ENCODE measurements around the gene STAT2.
"Not testable (repeated sequence)": the region's sequence is repeated elsewhere in the genome, so short reads cannot be mapped to it uniquely, and the experiment has no call there.

The STAT2 gene

DNA sequence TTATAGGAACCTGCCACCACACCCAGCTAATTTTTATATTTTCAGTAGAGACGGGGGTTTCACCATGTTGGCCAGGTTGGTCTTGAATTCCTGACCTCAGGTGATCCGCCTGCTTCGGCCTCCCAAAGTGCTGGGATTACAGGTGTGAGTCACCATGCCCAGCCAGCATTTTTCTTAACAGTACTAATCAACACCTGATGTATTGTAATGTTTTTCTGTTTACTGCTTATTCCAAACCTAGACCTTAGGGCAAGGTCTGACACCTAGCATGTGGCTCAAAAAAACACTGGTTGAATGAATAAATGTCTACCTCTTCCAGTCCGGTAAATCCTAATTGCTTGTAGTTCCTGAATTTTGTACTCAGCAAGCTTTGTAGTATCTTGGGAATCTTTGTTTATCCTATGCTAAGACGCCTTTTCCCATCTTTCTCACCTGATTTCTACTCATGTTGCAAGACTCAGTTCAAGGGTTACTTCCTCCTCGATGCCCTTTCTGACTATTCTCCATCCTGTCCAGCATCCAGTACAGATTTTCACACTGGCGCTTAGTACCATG lies 28.9 kb downstream of the STAT2 start:
- no peak for DNase-seq (ENCODE audit: low read depth)

DNA sequence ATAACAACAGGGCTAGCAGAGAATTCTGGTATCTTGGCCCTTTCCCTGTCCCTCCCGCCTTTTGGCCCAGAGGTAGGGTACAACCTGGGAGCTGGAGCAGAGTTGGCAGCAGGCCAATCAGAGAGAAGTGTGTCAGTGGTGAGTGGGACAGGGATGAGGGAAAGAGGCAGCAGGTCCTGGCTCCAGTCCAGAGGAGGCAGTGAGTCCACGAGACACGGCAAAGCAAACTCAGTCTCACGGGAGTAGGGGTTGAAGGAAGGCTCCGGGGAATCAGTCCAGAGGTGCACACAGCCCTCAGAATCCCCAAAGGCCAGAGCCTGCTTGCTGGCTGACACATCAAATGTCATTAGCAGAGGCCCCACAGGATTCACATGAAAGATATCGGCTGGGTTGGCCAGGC lies 33.4 kb downstream of the STAT2 start:
- DNase-seq (ENCODE audit: low read depth), result no peak

DNA sequence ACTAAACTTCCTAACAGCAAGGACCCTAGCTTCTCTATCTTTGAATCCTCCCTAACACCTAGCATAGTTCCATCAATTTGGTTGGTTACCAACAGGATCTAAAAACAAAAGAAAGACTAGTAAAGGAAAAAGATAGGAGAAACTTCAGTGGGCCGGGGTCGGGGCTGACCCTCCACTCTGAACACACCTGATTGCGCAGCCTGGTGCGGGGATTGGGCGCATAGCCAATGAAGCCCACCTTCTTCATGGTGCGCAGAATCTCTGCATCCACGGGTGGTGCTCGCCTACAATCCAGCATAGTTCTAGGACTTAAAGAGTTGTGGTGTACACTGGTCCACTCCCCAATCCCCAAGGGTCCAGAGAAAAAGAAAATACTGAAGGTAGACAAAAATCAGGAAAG lies 33.8 kb downstream of the STAT2 start:
- no peak for DNase-seq (ENCODE audit: low read depth)

DNA sequence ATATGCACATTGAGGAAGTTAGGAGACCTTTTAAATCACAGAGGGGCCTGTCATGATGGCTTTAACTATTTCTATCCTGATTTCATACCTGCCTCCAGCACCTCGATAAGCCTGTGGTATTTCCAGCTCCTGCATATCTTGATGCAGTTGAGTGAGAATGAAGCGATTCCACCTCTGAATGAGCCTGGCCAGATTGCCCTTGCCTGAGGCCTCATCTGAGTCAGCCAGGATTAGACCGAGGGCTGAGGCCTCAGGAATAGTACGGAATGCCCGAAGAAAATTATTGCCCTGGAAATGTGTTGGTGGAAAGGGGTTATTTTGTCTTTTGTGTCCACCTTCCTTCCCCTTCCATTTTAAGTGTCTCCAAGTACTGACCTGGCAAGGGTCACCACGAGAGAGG lies 35.7 kb downstream of the STAT2 start:
- DNase-seq (ENCODE audit: low read depth), result no peak

DNA sequence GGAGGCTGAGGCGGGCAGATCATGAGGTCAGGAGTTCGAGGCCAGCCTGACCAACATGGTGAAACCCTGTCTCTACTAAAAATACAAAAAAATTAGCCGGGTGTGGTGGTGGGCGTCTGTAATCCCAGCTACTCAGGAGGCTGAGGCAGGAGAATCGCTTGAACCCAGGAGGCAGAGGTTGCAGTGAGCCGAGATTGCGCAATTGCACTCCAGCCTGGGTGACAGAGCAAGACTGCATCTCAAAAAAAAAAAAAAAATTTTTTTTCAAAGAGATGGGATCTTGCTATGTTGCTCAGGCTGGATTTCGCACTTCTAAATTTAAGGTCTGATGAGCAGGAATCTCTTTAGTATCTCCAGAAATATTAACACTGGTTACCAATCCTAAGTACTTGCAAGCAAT lies 38.3 kb downstream of the STAT2 start:
- not testable (repeated sequence) for DNase-seq (ENCODE audit: low read depth)

DNA sequence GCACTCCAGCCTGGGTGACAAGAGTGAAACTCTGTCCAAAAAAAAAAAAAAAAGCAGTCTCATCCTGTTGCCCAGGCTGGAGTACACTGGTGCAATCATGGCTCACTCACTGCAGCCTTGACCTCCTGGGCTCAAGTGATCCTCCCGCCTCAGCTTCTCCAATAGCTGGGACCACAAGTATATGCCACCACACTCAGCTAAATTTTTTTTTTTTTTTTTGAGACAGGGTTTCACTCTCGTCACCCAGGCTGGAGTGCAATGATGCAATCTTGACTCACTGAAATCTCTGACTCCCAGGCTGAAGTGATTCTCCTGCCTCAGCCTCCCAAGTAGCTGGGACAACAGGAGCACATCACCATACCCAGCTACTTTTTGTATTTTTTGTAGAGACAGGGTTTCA lies 38.9 kb downstream of the STAT2 start:
- no peak for DNase-seq (ENCODE audit: low read depth)

DNA sequence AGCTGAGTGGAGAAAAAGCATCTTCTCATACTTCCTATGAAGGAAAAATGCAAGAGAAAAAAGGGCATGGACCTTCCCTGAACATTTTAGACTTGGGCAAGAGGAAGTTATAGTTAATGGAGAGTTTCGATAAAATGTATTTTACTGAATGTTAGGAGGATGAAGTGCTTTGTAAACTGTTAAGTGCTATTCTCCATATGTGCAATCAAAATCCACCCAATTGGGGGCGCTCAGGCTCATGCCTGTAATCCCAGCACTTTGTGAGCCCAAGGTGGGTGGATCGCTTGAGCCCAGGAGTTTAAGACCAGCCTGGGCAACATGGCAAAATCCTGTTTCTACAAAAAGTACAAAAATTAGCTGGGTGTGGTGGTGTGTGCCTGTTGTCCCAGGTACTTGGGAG lies 42.2 kb downstream of the STAT2 start:
- DNase-seq (ENCODE audit: low read depth), result no peak

DNA sequence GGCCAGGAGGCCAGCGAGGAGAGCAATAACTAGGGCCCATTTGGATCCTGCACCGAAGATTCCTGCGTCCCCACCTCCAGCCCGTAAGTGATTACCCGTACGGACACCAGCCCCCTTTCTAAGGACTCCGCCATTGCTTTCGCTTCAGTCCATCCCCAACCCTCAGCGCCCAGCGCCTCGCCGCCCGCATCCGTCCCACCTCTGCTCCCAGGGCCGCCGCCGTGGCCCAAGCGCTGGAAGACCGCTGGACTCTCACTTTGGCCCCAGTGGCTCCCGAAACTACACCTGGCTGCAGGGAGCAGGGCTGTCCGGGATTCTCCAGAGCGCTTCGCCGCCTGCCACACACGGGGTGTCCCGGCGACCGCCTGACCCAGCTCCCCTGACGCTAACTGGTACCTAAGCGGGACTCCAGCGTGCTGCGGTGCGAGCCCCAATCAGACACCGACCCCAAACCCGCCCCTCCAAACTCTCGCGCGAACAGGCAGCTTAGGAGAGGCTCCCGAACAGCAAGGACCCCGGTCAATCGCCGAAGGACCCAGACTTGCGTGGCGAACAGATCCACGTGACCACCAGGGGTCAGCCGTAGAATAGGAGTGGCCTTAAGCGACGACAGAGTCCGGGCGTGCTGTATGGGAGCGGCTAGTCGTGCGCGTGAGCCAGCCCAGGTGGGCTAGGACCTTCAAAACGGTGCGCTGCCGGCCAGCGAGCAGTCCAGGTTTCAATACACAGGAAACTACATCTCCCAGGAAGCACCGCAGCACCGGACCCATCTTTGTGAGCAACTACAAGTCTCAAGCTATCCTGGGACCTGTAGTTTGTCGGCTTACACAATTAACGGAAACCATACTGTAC lies 44.1 kb downstream of the STAT2 start, which contains the start of gene CNPY2:
Gene CNPY2 (minus strand): TSS at position 367 of the 852 bp plus-strand sequence. CDS start 771 bp downstream, outside the sequence.
- peak; percentile 87 for DNase-seq (ENCODE audit: low read depth)

DNA sequence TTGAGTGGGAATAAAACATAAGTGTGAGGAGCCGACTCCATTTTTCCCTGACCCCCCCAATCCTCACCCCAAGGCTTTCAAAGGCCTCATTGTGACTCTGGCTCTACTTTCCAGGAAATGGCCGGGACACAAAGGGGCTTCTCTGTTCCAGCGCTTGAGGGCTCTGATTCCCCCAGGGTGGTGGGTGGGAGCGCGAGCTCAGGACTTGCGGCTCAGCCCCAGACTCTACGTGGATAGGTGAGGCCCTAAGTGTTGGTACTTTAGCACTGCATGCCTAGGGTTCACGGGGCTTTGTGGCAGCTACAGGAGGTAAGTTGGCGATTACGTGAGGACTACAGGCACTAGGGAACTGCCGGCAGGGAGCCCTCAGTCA lies 44.7 kb downstream of the STAT2 start:
- DNase-seq (ENCODE audit: low read depth), result no peak

DNA sequence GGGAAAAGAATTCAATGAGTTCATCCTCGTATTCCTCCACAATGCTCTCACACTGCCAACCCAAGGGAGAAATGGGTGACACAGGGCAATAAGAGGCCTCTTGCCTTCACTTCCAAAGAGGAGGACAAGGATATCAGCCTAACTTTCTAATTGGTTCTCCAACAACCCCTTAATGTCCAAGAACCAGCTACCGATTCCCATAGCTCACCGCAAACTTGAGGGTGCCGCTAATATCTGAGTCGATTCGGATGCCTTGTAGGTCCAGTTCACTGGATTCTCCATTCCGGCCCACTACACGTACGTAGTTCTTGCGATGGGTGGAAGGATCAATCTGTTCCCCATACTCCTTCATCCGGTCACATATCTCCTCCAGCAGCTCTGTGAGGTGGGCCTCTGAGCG lies 48.9 kb downstream of the STAT2 start:
- no peak for DNase-seq (ENCODE audit: low read depth)

DNA sequence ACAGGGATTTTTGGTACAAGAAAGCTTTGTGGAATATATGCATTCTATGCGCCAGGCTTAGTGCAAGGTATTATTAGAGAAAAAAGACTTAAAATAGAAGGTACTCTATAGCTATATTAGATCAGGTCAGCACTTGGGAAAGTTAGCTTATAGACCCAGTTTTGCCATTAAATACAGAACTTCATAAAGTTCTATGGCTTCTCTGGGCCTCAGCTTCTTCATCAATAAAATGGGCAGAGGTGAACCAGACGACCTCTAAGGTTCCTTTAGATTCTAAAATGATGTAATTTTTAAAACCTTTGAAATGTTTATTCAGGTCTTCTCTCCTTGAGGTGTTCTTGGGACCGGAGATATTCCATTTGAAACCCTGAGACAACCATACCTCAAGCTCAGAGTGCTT lies 51.2 kb downstream of the STAT2 start:
- no peak for DNase-seq (ENCODE audit: low read depth)

DNA sequence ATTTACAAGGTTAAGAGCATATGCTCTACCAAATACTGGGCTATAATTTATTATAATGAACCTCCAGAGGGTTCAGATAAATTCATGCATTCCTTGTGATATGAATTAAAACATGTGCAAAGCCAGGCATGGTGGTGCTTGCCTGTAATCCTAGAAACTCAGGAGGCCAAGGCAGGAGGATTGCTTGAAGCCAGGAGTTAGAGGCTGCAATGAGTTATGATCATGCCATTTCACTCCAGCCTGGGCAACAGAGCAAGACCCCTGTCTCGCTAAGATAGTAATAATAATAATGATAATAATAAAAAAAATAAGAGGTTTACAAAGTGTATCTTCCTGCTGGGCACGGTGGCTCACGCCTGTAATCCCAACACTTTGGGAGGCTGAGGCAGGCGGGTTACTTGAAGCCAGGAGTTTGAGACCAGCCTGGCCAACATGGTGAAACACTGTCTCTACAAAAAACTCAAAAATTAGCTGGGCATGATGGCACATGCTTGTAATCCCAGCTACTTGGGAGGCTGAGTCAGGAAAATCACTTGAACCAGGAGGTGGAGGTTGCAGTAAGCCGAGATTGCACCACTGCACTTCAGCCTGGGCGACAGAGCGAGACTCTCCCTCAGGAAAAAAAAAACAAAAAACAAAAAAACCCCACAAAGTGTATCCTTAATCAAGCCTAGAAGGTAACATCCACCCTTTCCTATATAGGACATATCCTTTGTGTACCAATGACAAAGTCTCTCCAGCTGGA lies 52.5 kb downstream of the STAT2 start:
- no peak for DNase-seq (ENCODE audit: low read depth)

DNA sequence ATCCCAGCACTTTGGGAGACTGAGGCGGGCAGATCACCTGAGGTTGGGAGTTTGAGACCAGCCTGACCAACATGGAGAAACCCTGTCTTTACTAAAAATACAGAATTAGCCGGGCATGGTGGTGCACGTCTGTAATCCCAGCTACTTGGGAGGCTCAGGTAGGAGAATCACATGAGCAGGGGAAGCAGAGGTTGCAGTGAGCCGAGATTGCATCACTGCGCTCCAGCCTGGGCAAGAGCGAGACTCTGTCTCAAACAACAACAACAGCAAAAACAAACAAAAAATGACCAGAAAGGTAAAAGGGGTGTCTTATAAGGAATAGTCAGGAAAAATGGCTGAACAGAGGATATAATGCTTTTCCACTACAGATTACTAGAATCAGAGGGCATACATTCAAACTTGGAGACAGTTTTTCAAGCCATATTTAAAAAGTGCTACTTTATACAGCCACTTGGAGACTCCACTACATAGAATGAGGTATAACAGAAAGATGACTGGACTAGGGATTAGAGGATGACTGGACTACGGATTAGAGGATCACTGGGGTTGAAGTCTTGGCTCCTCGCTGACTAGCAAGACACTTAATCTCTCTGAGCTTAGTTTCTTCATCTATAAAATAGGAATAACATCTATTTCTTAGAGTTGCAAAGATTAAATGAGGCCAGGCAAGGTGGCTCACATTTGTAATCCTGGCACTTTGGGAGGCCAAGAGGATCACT lies 54.9 kb downstream of the STAT2 start:
- no peak for DNase-seq (ENCODE audit: low read depth)

DNA sequence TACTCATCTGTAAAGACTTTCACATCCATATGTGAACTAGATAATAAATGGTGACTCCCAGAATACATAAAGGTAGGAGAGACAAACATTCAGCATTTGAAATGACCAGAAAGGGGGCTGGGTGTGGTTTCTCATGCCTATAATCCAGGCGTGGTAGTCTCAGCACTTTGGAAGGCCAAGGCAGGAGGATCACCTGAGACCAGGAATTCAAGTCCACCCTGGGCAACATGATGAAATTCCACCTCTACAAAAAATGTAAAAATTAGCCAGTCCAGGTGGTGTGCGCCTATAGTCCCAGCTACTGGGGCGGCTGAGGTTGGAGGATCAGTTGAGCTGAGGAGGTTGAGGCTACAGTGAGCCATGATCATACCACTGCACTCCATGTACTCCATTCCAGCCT lies 55.6 kb downstream of the STAT2 start:
- DNase-seq (ENCODE audit: low read depth), result no peak

DNA sequence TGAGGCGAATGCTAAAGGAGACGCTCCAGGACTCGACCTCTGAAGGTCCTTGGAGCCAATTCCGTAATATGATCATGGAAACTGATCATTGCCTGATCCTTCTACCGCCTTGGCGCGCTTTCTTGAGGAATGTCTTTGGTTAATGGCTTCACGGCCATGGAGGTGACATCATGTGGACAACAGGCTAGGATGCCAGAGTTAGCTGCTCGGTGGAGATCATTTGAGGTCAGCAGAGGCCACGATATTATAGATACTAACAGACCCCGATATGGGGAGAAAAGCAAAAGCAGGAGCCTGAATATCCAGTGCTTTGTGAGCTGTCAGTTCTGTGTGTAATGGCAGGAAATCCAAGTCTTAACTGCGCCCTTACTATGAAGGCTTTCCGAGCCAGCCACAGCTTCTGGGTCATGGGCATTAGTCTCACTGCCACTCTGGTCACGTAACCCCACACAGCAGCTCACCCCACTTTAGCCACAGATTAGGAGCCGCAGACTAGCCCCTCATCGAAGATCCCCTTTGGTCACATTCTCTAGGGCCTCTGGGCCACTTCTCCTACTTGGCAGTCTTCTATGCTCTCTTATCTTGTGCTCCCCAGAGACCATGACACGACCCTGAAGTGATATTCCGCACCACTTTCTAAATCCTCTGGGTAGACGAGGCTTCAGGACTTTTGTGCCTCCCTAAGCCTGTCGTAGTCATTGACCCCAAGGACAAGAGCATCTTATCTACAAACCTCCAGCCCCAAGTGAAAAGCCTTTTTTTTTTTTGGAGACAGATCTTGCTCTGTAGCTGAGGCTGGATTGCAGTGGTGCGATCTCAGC lies 59.1 kb downstream of the STAT2 start:
- no peak for DNase-seq (ENCODE audit: low read depth)

DNA sequence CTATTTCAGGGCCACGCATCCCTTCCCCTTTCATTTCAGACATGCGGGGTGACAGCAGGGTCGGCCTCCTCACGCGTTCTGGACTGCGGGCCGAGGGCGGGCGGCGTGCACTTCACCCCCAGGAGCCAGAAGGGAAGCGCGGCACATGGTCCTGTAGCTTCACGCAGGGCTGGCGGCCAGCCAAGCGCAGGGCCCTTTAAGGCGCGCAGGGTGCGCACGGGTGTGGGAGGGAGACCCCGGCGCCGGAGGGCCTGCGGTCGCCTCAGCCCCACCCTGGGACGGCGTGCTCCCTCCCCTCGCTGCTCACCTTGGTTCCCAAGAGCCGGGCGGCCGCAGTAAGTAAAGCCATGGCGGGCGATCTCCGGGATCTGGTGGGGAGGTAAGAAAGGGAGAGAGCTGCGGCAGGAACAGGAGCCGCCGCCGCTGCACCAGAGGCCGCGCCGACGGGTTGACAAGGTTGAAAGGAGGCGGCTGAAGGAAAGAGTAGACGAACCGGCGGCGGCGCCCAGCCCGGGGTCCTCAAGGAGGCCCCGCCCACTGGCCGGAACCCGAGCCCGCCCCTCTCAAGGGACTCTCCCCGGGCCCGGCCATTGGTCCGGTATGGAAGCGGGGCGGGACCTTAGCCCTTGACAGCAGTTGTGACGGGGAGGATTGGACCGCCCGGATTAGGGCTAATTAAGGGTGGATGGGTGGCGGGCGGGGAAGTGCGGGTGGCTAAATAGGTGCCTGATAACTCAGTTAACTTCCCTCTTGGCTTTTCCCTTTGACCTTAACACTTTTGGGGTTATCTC lies 59.9 kb downstream of the STAT2 start, which contains the start of gene CS:
Gene CS (minus strand): TSS at position 478 of the 791 bp plus-strand sequence. CDS start 129 bp downstream, at position 349.
- DNase-seq (ENCODE audit: low read depth), result peak; percentile 98

DNA sequence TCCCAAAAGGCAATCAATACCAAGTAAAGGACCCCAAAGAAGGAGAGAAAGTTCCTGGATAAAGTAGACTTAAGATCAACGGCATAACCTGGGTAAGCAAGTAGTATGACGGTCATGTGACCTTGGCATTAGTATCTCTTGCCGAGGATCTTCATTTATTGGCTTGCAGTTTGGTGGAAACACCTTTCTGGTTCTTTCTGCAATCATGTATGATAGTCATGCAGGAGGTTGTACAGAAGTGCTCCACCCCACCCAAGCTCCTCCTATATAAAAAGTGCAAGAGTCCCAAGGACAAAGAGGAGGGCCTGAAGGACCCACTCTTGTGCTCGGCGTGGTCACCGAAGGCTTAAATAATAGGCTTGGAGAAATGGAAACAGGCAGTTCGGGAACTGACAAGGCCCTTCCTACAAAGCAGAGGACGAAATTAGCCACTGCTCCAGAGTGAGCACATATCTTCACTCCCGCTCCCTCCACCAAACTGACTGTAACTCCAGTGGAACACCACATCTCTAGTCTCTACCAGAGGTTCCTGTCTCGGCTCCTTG lies 60.5 kb downstream of the STAT2 start:
- DNase-seq (ENCODE audit: low read depth), result no peak

DNA sequence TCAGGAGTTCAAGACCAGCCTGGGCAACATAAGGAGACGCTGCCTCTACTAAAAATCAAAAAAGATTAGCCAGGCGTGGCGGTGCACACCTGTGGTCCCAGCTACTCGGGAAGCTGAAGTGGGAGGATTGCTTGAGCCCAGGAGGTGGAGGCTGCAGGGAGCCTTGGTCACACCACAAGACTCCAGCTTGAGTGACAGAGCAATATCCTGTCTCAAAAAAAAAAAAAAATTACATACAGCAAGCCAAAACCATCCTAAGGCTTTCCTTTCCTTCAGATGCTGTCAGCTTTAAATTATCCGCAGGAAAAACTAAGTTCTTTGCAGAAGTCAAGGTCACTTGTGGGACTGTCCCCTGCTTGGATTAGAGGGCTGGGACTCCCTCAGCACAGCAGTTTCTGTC lies 61.1 kb downstream of the STAT2 start:
- DNase-seq (ENCODE audit: low read depth), result no peak

DNA sequence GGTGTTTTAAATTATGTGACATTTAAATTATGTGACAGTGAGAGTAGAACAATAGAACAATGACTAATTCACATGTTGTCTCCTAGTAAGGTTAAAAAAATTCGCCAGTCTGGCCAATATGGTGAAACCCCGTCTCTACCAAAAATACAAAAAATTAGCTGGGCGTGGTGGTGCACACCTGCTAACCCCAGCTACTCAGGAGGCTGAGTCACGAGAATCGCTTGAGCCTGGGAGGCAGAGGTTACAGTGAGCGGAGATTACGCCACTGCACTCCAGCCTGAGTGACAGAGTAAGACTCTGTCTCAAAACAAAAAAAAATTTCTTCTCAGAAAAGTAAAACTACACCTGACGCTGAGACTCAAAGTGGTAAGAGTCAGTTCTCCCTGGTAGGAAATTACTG lies 62.5 kb downstream of the STAT2 start:
- DNase-seq (ENCODE audit: low read depth), result no peak

DNA sequence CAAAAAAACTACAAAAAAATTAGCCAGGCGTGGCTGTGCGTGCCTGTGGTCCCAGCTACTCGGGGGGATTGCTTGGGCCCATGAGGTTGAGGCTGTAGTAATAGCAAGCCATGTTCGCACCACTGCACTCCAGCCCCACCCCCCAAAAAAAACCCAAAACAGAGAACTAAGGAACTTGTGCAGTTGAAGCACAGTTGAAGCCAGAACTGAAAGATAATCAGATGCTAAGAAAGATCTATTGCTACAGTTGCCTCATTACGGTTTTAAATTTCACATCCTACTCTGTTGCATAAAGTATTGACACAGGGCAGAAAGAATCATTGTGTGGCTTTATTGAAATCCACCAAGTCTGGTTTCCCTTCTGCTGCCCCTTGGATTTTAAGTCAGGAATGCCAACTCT lies 63.6 kb downstream of the STAT2 start:
- no peak for DNase-seq (ENCODE audit: low read depth)

All from stimulated activated CD8-positive, alpha-beta memory T cell treated with anti-CD3 and anti-CD28 coated beads, Interleukin-12 subunit alpha, Interleukin-12 subunit beta, amount 100 ng/mL, for 1 hour (primary cell).